Measurements from ENCODE around the gene USP13.

Gene USP13

DNA sequence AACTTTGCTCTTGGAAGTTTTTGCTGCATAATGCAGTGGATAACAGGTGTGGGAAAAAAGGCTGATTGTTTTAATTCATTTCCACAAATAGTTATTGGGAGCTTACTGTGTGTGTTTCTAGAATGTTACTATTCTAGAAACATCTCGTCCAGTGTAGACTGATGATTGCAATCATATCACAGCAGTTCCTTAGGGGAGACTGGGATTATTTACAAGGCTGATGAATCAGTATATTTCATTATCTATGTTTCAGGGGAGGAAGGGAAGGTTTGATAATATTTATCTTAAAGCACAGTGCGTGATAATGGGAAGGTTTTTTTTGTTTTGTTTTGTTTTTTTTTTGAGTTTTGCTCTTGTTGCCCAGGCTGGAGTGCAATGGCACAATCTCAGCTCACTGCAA lies 2.4 kb downstream of the USP13 start:
- H3K4me1 ChIP-seq (ENCODE audit: insufficient read depth, poor library complexity, severe bottlenecking): no peaks in the 10 kb centered on the region
- H3K9me3 ChIP-seq (ENCODE audit: severe bottlenecking): no peaks in the 10 kb centered on the region
- no peaks in the 10 kb centered on the region for H3K36me3 ChIP-seq (ENCODE audit: low read depth)
- H3K27ac ChIP-seq (ENCODE audit: poor library complexity, severe bottlenecking): no peak overlapping the region
- no peaks in the 10 kb centered on the region for H3K27me3 ChIP-seq (ENCODE audit: insufficient read depth, poor library complexity, severe bottlenecking)
- no peak overlapping the region for H3K4me3 ChIP-seq (ENCODE audit: severe bottlenecking)
- TF ChIP-seq, protein P1, sequence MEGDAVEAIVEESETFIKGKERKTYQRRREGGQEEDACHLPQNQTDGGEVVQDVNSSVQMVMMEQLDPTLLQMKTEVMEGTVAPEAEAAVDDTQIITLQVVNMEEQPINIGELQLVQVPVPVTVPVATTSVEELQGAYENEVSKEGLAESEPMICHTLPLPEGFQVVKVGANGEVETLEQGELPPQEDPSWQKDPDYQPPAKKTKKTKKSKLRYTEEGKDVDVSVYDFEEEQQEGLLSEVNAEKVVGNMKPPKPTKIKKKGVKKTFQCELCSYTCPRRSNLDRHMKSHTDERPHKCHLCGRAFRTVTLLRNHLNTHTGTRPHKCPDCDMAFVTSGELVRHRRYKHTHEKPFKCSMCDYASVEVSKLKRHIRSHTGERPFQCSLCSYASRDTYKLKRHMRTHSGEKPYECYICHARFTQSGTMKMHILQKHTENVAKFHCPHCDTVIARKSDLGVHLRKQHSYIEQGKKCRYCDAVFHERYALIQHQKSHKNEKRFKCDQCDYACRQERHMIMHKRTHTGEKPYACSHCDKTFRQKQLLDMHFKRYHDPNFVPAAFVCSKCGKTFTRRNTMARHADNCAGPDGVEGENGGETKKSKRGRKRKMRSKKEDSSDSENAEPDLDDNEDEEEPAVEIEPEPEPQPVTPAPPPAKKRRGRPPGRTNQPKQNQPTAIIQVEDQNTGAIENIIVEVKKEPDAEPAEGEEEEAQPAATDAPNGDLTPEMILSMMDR (IDR thresholded peaks at IDR 0.05; ENCODE audit: poor library complexity, severe bottlenecking): no peak
- ATAC-seq (ENCODE audit: low read depth) (no peak), DNase-seq (ENCODE audit: low spot score) (no peak)

DNA sequence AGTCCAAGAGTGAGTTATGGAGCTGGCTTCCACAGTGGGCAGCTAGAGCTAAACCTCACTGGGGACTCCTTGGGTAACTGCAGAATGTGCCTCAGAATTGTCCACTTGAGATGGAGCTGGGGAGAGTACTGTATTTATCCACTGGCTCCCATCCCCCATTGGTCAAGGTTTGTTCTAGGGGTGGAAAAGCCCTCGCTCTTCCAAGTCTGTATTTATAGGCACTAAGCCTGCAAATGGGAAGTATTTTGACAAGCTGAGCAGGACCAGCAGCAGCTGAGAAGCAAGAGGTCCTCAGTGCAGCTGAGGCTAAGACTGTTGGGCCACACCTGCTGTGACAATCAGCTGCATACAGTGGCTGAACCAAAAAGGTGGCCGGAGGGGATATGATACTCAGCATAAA lies 5.8 kb downstream of the USP13 start:
- TF ChIP-seq, protein P1 (IDR thresholded peaks at IDR 0.05; ENCODE audit: poor library complexity, severe bottlenecking): no peak
- no peaks in the 10 kb centered on the region for H3K36me3 ChIP-seq (ENCODE audit: low read depth)
- no peaks in the 10 kb centered on the region for H3K9me3 ChIP-seq (ENCODE audit: severe bottlenecking)
- no peak overlapping the region for H3K4me3 ChIP-seq (ENCODE audit: severe bottlenecking)
- H3K27me3 ChIP-seq (ENCODE audit: insufficient read depth, poor library complexity, severe bottlenecking): no peaks in the 10 kb centered on the region
- ATAC-seq (ENCODE audit: low read depth): no peak
- H3K4me1 ChIP-seq (ENCODE audit: insufficient read depth, poor library complexity, severe bottlenecking): no peaks in the 10 kb centered on the region
- no peak overlapping the region for H3K27ac ChIP-seq (ENCODE audit: poor library complexity, severe bottlenecking)
- no peak for DNase-seq (ENCODE audit: low spot score)

DNA sequence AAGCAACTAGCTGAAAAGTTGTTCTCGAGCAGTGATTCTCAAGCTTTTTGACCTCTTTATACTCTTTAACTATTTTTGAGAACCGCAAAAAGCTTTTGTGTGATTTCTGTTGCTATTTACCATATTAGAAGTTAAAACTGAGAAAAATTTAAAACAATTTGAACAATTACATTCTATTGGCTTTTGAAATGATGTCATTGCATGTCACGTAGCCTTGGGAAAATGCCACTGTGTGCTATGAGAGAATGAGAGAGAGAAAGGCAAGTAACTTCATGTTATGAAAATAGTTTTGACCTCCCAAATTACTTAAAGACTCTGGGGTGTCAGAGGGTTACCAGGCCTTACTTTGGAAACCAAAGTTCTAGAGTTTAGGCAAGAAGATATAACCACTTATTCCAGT lies 8.0 kb downstream of the USP13 start:
- ATAC-seq (ENCODE audit: low read depth): no peak

DNA sequence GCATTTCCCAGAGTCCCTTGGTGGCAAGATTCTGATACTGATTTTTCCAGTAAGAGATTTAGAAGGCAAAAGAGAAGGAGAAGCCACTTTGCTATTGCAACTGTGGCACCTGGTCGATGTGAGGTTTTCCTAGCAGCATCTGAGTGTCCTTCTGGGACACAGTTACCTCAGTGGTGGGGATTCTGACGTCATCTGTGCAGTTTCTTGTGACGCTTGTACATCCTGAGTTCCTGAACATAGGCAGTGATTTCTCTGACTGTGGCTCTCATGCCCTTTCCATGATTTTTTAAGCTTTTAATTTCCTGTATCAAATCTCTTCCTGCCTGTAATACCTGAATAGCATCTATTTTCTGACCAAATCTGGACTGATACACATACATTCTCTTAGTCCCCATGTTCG lies 8.9 kb downstream of the USP13 start:
- no peaks in the 10 kb centered on the region for H3K27me3 ChIP-seq (ENCODE audit: insufficient read depth, poor library complexity, severe bottlenecking)
- TF ChIP-seq, protein P1 (IDR thresholded peaks at IDR 0.05; ENCODE audit: poor library complexity, severe bottlenecking): no peak
- H3K4me1 ChIP-seq (ENCODE audit: insufficient read depth, poor library complexity, severe bottlenecking): no peaks in the 10 kb centered on the region
- H3K36me3 ChIP-seq (ENCODE audit: low read depth): no peaks in the 10 kb centered on the region
- DNase-seq (ENCODE audit: low spot score) (no peak), ATAC-seq (ENCODE audit: low read depth) (no peak)
- no peaks in the 10 kb centered on the region for H3K9me3 ChIP-seq (ENCODE audit: severe bottlenecking)
- H3K27ac ChIP-seq (ENCODE audit: poor library complexity, severe bottlenecking): no peak overlapping the region
- no peak overlapping the region for H3K4me3 ChIP-seq (ENCODE audit: severe bottlenecking)

More for the DNA sequence above, 8.0 kb downstream of the USP13 start:
- TF ChIP-seq, protein P1 (IDR thresholded peaks at IDR 0.05; ENCODE audit: poor library complexity, severe bottlenecking): no peak
- no peak for DNase-seq (ENCODE audit: low spot score)
- H3K36me3 ChIP-seq (ENCODE audit: low read depth): no peaks in the 10 kb centered on the region
- H3K4me1 ChIP-seq (ENCODE audit: insufficient read depth, poor library complexity, severe bottlenecking): no peaks in the 10 kb centered on the region
- no peak overlapping the region for H3K4me3 ChIP-seq (ENCODE audit: severe bottlenecking)
- no peak overlapping the region for H3K27ac ChIP-seq (ENCODE audit: poor library complexity, severe bottlenecking)
- no peaks in the 10 kb centered on the region for H3K27me3 ChIP-seq (ENCODE audit: insufficient read depth, poor library complexity, severe bottlenecking)
- H3K9me3 ChIP-seq (ENCODE audit: severe bottlenecking): no peaks in the 10 kb centered on the region

DNA sequence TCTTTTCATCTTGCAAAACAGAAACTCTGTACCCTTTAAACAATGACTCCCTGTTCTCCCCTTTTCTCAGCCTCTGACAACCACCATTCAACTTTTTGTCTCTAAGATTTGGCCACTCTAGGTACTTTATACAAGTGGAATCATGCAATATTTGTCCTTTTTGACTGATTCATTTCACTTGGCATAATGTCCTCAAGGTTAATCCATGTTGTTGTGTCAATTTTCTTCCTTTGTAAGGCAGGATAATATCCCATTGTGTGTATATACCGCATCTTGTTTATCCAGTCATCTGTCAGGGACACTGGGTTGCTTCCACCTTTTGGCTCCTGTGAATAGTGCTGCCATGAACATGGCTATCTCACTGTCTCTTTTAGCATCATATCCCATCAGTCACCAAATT lies 10.3 kb downstream of the USP13 start:
- TF ChIP-seq, protein P1 (IDR thresholded peaks at IDR 0.05; ENCODE audit: poor library complexity, severe bottlenecking): no peak
- Histone ChIP-seq H3K27ac (ENCODE audit: poor library complexity, severe bottlenecking) (no peak overlapping the region), H3K9me3 (ENCODE audit: severe bottlenecking) (no peaks in the 10 kb centered on the region), H3K4me1 (ENCODE audit: insufficient read depth, poor library complexity, severe bottlenecking) (no peaks in the 10 kb centered on the region), H3K4me3 (ENCODE audit: severe bottlenecking) (no peak overlapping the region), H3K36me3 (ENCODE audit: low read depth) (no peaks in the 10 kb centered on the region), H3K27me3 (ENCODE audit: insufficient read depth, poor library complexity, severe bottlenecking) (no peaks in the 10 kb centered on the region)
- no peak for DNase-seq (ENCODE audit: low spot score)
- no peak for ATAC-seq (ENCODE audit: low read depth)
